Measurements from ENCODE around the gene BEND6. TPM values are rescaled to one million over a fixed set of nuclear protein-coding genes. Genes with fewer than 3 reads are reported as not detected.

The BEND6 gene
- total and polyA plus RNA-seq, 2 donors (not counting 1 experiment from before 2014, with no cell fraction given) = 9.7 to 12.6 TPM

- no peak for TF ChIP-seq CTCF (conservative IDR thresholded peaks at IDR 0.05 in 1 of 2, IDR thresholded peaks at IDR 0.05 in 1 of 2; ENCODE audit: low read depth in 1 of 2, low read length in 2 of 2)
- TF ChIP-seq EZH2 (IDR thresholded peaks at IDR 0.05; ENCODE audit: low read length, missing control alignments) = no peak
- H3K9ac ChIP-seq (ENCODE audit: insufficient read depth, low read length) = no peak overlapping the region
- H3K27ac ChIP-seq (ENCODE audit: insufficient read depth, low read length) = no peak overlapping the region
- H3K36me3 ChIP-seq (ENCODE audit: control insufficient read depth, insufficient read depth, low read length) = peaks cover 1% of the 10 kb centered on the region
- H3K4me3 ChIP-seq (replicated peaks in 1 of 4; ENCODE audit: control extremely low read depth in 1 of 4, insufficient read depth in 1 of 4, low read depth in 3 of 4, low read length in 4 of 4) = peak overlapping the region; percentile 1 to 67 (median 38)
- H3K9me3 ChIP-seq (ENCODE audit: control insufficient read depth, insufficient read depth, low read depth, low read length) = no peaks in the 10 kb centered on the region
- no peaks in the 10 kb centered on the region for H3K4me1 ChIP-seq (ENCODE audit: control insufficient read depth, extremely low read depth, insufficient read depth, low read length)
- peak in 1 of 2 donors; percentile 10 for DNase-seq (ENCODE audit: low read depth in 2 of 2)
- H2AFZ ChIP-seq (ENCODE audit: low read length) = no peak overlapping the region
- no peaks in the 10 kb centered on the region for H4K20me1 ChIP-seq (ENCODE audit: control insufficient read depth, extremely low read depth, insufficient read depth, low read length)
- no peaks in the 10 kb centered on the region for H3K27me3 ChIP-seq (ENCODE audit: control insufficient read depth, insufficient read depth, low read length)
- H3K79me2 ChIP-seq (ENCODE audit: control insufficient read depth, insufficient read depth, low read length) = peaks cover 28% of the 10 kb centered on the region
- H3K4me2 ChIP-seq (ENCODE audit: extremely low read depth, insufficient read depth, low read length) = peak overlapping the region; percentile 59
Observed at GRCh38 chr6:57048577-57048976, 93.7 kb downstream of the BEND6 start.

GRCh38 chr6:57063847-57064246, 108.9 kb downstream of the BEND6 start:
- Histone ChIP-seq H3K79me2 (ENCODE audit: control insufficient read depth, insufficient read depth, low read length) (no peaks in the 10 kb centered on the region), H3K9ac (ENCODE audit: insufficient read depth, low read length) (no peak overlapping the region), H4K20me1 (ENCODE audit: control insufficient read depth, extremely low read depth, insufficient read depth, low read length) (no peaks in the 10 kb centered on the region), H3K27ac (ENCODE audit: insufficient read depth, low read length) (no peak overlapping the region), H3K9me3 (ENCODE audit: control insufficient read depth, insufficient read depth, low read depth, low read length) (no peaks in the 10 kb centered on the region), H3K36me3 (ENCODE audit: control insufficient read depth, insufficient read depth, low read length) (no peaks in the 10 kb centered on the region), H3K4me1 (ENCODE audit: control insufficient read depth, extremely low read depth, insufficient read depth, low read length) (no peaks in the 10 kb centered on the region), H3K4me3 (replicated peaks in 1 of 4; ENCODE audit: control extremely low read depth in 1 of 4, insufficient read depth in 1 of 4, low read depth in 3 of 4, low read length in 4 of 4) (no peak overlapping the region), H2AFZ (ENCODE audit: low read length) (no peak overlapping the region), H3K4me2 (ENCODE audit: extremely low read depth, insufficient read depth, low read length) (no peak overlapping the region), H3K27me3 (ENCODE audit: control insufficient read depth, insufficient read depth, low read length) (no peaks in the 10 kb centered on the region)
- no peak for DNase-seq (ENCODE audit: low read depth in 2 of 2)
- no peak for TF ChIP-seq EZH2 (IDR thresholded peaks at IDR 0.05; ENCODE audit: low read length, missing control alignments)
- TF ChIP-seq CTCF (conservative IDR thresholded peaks at IDR 0.05 in 1 of 2, IDR thresholded peaks at IDR 0.05 in 1 of 2; ENCODE audit: low read depth in 1 of 2, low read length in 2 of 2) = no peak

- no peak for TF ChIP-seq CTCF (conservative IDR thresholded peaks at IDR 0.05 in 1 of 2, IDR thresholded peaks at IDR 0.05 in 1 of 2; ENCODE audit: low read depth in 1 of 2, low read length in 2 of 2)
- no peak for TF ChIP-seq EZH2 (IDR thresholded peaks at IDR 0.05; ENCODE audit: low read length, missing control alignments)
- no peak overlapping the region for H3K4me3 ChIP-seq (replicated peaks in 1 of 4; ENCODE audit: control extremely low read depth in 1 of 4, insufficient read depth in 1 of 4, low read depth in 3 of 4, low read length in 4 of 4)
- H3K4me1 ChIP-seq (ENCODE audit: control insufficient read depth, extremely low read depth, insufficient read depth, low read length) = no peaks in the 10 kb centered on the region
- no peaks in the 10 kb centered on the region for H3K27me3 ChIP-seq (ENCODE audit: control insufficient read depth, insufficient read depth, low read length)
- no peak overlapping the region for H3K4me2 ChIP-seq (ENCODE audit: extremely low read depth, insufficient read depth, low read length)
- no peaks in the 10 kb centered on the region for H3K79me2 ChIP-seq (ENCODE audit: control insufficient read depth, insufficient read depth, low read length)
- peak in 1 of 2 donors; percentile 51 for DNase-seq (ENCODE audit: low read depth in 2 of 2)
- H4K20me1 ChIP-seq (ENCODE audit: control insufficient read depth, extremely low read depth, insufficient read depth, low read length) = no peaks in the 10 kb centered on the region
- no peak overlapping the region for H3K9ac ChIP-seq (ENCODE audit: insufficient read depth, low read length)
- no peaks in the 10 kb centered on the region for H3K36me3 ChIP-seq (ENCODE audit: control insufficient read depth, insufficient read depth, low read length)
- no peaks in the 10 kb centered on the region for H3K9me3 ChIP-seq (ENCODE audit: control insufficient read depth, insufficient read depth, low read depth, low read length)
- no peak overlapping the region for H2AFZ ChIP-seq (ENCODE audit: low read length)
- no peak overlapping the region for H3K27ac ChIP-seq (ENCODE audit: insufficient read depth, low read length)
Observed at GRCh38 chr6:57064809-57065208, 109.9 kb downstream of the BEND6 start.
